ENCODE data around the gene OR2W3.

OR2W3 gene

DNA sequence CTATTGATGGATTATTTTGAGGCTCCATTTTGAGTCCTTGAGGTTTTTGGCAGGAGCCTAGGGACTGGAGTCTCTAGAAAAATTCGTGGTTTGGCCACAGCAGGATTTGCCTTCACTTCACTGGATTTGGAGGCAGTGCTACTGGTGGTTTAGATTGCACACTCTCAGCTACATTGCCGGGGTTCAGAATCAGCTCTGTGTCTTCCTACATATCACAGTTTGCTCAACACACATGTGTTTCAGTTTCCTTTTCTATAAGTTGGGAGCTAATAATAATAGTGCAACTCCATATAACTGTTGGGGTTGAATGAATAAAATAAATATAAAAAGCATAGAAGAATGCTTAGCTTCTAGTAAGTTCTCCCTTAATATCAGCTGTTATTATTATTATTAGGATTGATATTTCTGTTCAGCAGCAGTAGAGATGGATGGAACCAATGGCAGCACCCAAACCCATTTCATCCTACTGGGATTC is at the start of gene OR2W3:
TSS of gene OR2W3 (plus strand) at position 425 of the 475 bp plus-strand sequence. CDS start at position 425, 0 bp downstream.
- in situ Hi-C loops (cut with HindIII; ENCODE audit: low pct_unique_long_range_greater_than_20kb, low sequenced_read_pairs) = no loop called here
- DNase-seq (ENCODE audit: low read depth in 1 of 2, low spot score in 1 of 2) = no peak
- no peak for TF ChIP-seq JUND (IDR thresholded peaks at IDR 0.05; ENCODE audit: low read depth)

DNA sequence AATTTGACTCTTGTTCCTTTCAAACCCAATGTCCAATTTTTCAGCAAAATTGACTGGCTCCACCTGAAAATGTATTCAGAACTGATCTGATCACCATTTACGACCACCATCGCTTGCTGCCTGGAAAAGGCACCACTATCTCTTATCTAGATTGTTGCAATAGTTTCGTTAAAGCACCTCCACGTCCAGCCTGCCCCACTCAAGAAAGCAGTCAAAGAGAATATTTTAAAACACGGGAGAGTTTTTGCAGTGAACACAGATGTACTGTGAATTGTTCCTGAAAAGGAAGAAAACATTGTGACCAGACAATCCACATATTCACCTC is 49.7 kb upstream of the OR2W3 start:
- TF ChIP-seq JUND (IDR thresholded peaks at IDR 0.05; ENCODE audit: low read depth) = no peak
- in situ Hi-C loops (cut with HindIII; ENCODE audit: low pct_unique_long_range_greater_than_20kb, low sequenced_read_pairs) = no loop called here
- DNase-seq (ENCODE audit: low read depth in 1 of 2, low spot score in 1 of 2) = no peak

DNA sequence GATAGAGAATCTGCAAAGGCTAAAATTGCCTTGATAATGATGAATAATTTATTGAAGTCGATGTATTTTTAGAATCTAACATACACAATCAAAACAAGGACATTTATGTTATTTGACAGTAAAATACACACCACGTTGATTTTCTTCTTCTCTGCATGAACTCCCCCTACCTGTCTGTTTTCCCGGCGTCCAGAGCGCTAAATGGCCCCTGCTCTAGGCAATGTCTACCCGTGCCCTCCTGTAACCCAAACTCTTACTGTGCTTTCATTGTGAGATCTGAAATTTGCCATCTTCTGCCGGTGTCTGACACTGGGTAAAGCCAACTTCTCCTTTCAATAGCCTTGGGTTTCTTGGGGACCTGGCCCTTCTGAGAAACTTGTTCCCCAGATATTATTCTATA is 47.0 kb upstream of the OR2W3 start:
- DNase-seq (ENCODE audit: low read depth in 1 of 2, low spot score in 1 of 2) = no peak
- in situ Hi-C loops (cut with HindIII; ENCODE audit: low pct_unique_long_range_greater_than_20kb, low sequenced_read_pairs) = no loop called here
- no peak for TF ChIP-seq JUND (IDR thresholded peaks at IDR 0.05; ENCODE audit: low read depth)

DNA sequence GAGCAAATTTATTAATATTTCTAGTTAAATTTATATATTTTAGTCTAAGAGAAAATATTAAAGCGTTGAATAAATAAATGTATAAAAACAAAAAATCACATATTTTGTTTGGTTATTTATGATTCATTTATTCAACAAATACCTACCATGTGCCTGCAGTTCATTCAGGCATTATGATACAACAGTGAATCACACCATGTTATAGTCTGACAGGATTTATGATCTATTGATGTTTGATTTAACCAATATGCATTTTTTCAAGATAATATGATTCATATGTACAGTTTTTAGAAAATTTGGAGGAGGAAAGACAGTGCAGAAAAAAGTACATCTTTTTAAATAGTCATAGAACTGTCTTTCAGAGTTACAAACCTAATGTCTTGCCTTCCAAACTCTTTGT is 45.8 kb upstream of the OR2W3 start:
- no peak for TF ChIP-seq JUND (IDR thresholded peaks at IDR 0.05; ENCODE audit: low read depth)
- DNase-seq (ENCODE audit: low read depth in 1 of 2, low spot score in 1 of 2) = no peak
- in situ Hi-C loops (cut with HindIII; ENCODE audit: low pct_unique_long_range_greater_than_20kb, low sequenced_read_pairs) = no loop called here

DNA sequence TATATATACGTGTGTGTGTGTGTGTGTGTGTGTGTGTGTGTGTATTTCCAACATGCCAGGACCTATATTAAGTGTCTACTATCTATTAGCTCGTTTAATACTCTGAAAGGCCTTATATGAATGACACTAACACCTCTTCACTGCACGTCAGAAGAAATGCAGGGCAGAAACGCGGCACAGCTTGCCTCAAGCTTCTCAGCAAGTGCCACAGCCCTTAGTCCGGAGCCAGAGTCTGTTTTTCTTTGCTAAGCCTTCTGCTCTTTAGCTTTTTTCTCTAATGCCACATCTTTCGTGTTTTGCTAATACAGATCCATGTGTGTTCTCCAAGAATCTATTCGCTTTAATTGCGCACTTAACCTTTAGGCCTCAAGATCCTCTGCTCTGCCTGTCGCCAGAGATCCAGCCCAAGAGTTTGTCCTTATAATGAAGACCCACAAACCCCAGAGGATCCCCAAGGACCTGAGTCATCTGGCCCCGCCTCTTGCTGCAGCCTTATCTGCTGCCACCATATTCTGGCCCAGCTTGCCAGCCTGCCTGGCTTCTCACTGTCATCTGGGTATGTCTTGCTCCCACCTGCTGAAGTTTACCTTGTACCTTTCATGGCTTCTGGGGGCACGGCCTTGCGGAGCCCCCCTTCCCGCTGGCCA is 40.4 kb upstream of the OR2W3 start:
- TF ChIP-seq JUND (IDR thresholded peaks at IDR 0.05; ENCODE audit: low read depth) = no peak
- in situ Hi-C loops (cut with HindIII; ENCODE audit: low pct_unique_long_range_greater_than_20kb, low sequenced_read_pairs) = no loop called here
- DNase-seq (ENCODE audit: low read depth in 1 of 2, low spot score in 1 of 2) = no peak

DNA sequence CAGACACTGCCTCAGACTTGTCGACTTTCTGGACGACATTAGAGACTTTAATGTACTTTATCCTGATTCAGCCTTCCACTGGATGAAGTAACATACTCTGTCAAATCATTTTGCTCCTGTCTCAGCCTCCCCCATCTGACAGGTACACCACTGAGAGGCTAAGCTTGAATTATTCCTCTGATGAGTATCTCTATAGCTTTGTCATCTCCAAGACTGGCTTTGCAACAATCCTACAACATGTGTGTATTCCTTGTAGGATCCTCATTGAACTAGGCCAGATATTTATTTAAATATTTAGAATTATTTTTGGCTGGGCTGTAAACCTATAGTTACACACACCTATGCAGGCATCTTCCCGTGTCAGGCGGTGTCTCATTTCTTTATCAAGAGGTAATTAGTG is 39.5 kb upstream of the OR2W3 start:
- in situ Hi-C loops (cut with HindIII; ENCODE audit: low pct_unique_long_range_greater_than_20kb, low sequenced_read_pairs) = no loop called here
- no peak for DNase-seq (ENCODE audit: low read depth in 1 of 2, low spot score in 1 of 2)
- no peak for TF ChIP-seq JUND (IDR thresholded peaks at IDR 0.05; ENCODE audit: low read depth)

DNA sequence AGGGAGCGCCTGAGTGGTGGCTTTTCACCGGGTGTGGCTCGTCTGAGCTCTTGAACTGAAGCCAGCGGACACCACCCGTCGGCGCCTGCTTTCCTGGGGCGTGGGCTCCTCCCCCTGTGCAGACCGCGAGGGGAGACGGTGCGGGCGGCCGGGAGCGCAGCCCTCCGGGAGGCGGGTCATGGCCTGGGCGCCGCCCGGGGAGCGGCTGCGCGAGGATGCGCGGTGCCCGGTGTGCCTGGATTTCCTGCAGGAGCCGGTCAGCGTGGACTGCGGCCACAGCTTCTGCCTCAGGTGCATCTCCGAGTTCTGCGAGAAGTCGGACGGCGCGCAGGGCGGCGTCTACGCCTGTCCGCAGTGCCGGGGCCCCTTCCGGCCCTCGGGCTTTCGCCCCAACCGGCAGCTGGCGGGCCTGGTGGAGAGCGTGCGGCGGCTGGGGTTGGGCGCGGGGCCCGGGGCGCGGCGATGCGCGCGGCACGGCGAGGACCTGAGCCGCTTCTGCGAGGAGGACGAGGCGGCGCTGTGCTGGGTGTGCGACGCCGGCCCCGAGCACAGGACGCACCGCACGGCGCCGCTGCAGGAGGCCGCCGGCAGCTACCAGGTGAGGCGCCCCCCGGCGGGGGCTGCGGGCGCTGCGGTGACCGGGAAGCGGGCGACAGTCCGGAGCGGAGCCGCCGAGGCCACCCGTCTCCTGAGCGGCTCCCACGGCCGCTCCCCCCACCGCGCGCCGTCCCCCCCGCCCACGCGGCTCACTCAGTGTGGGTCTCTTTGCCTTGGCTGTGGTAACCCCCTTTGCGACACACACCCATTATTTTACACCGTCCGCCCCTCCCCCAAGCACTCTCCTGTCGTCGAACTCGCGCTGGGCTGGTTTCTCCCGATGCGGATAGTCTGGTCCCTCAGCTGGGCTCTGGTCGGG is 38.1 kb upstream of the OR2W3 start, which contains the start of gene TRIM58:
TSS of gene TRIM58 (plus strand) at position 119 of the 916 bp plus-strand sequence. CDS start at position 179, 60 bp downstream.
- TF ChIP-seq JUND (IDR thresholded peaks at IDR 0.05; ENCODE audit: low read depth) = no peak
- in situ Hi-C loops (cut with HindIII; ENCODE audit: low pct_unique_long_range_greater_than_20kb, low sequenced_read_pairs) = no loop called here
- DNase-seq (ENCODE audit: low read depth in 1 of 2, low spot score in 1 of 2) = peak; percentile 57 to 69

DNA sequence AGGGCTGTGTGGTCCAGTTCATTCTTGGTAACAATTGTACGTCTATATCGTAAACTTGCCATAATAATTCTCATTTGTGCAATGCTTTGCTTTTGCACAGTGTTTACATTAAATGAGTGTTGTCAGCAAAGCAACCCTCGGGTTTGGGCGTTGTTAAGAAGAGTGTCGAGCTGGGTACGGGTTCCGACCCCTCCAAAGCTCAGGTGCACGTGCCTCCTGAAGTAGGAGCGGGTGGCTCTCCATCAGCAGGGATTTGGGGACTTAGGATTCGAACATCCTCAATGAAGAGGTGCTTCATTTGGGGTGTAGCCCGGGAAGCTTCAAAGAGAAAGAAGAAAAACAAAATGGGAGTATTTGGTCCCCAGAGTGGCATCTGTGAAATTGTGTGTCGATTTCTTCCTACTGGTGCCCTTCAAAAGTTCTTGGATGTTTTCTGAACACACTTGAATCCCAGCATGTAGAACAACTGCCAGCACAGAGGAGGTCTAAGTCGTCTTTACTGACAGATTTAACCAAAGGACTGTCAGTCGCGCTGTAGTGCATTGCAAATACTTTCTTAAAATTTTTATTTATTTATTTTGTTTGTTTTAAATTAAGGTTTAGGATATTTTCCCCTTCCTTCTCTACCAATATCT is 37.3 kb upstream of the OR2W3 start:
- TF ChIP-seq JUND (IDR thresholded peaks at IDR 0.05; ENCODE audit: low read depth) = no peak
- in situ Hi-C loops (cut with HindIII; ENCODE audit: low pct_unique_long_range_greater_than_20kb, low sequenced_read_pairs) = no loop called here

DNA sequence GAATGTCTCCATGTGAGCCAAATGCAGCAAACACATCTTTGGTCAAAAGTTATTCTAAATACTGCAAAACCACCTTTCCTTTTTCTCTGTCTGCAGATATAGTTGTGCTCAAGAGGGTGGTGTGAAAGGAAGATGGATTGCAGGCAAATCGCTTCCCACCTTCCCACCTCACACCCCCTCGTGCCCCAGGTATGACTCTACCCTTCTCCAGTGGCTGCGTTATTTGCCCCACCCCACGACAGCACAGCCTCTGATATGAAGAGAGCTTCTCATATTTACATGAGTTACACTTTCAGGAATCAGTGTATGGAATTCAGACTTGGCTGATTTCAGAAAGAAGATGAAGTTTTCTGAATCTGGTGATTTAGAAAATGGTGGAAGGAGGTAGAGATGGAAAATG is 32.6 kb upstream of the OR2W3 start:
- no peak for TF ChIP-seq JUND (IDR thresholded peaks at IDR 0.05; ENCODE audit: low read depth)

More for the DNA sequence above, 37.3 kb upstream of the OR2W3 start:
- peak in 1 of 2 experiments; percentile 9 for DNase-seq (ENCODE audit: low read depth in 1 of 2, low spot score in 1 of 2)

DNA sequence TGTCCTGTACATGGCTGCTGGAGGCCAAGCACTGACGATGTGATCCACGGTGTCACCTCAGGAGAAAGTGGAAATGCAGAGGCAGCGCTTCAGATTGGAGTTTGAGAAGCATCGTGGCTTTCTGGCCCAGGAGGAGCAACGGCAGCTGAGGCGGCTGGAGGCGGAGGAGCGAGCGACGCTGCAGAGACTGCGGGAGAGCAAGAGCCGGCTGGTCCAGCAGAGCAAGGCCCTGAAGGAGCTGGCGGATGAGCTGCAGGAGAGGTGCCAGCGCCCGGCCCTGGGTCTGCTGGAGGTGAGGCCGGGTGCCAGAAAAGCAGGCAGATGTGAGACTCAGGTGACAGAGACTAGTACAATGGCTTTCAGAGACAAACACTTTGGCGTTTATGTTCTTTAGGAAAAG is 30.7 kb upstream of the OR2W3 start:
- no peak for TF ChIP-seq JUND (IDR thresholded peaks at IDR 0.05; ENCODE audit: low read depth)
- in situ Hi-C loops (cut with HindIII; ENCODE audit: low pct_unique_long_range_greater_than_20kb, low sequenced_read_pairs) = no loop called here
- DNase-seq (ENCODE audit: low read depth in 1 of 2, low spot score in 1 of 2) = no peak

More for the DNA sequence above, 32.6 kb upstream of the OR2W3 start:
- no peak for DNase-seq (ENCODE audit: low read depth in 1 of 2, low spot score in 1 of 2)
- in situ Hi-C loops (cut with HindIII; ENCODE audit: low pct_unique_long_range_greater_than_20kb, low sequenced_read_pairs) = no loop called here

DNA sequence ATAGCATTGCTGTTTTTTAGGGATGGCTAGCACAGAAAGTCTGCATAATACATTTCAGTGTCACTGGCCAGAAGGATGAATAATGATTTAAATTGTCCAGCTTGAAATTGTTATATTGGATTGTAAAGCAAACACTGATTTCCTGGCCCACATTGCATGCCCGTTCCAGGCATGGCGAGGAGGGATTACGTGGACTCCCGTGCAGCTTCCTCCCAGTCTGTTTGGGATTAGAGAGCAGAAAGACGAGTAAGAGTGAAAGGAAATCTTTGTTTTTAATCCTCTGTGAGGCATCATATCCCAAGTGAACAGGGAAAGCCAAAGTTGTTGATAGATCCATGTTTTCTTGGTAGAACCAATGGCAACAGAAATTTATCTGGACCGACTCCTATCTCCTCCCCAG is 30.0 kb upstream of the OR2W3 start:
- TF ChIP-seq JUND (IDR thresholded peaks at IDR 0.05; ENCODE audit: low read depth) = no peak
- no peak for DNase-seq (ENCODE audit: low read depth in 1 of 2, low spot score in 1 of 2)

DNA sequence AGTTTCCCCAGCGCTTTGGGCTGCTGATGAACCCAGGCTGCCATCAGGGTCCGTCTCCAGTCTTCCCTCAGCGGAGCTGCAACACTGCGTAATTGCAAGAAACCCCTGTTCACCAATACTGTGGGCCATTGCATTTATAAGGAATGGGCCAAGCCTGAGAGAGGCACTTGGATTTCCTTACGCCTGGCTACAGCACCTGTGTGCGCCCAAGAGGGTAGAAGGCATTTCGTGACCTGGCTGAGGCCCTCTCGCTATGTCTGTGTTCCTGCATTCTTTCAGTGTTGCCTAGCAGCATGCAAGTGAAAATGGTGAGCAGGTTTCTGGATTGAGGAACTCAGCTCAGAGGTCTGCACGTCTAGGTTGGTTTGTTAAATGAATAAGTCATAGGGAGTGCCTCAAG is 12.0 kb upstream of the OR2W3 start:
- DNase-seq (ENCODE audit: low read depth in 1 of 2, low spot score in 1 of 2) = peak in 1 of 2 experiments; percentile 24
- in situ Hi-C loops (cut with HindIII; ENCODE audit: low pct_unique_long_range_greater_than_20kb, low sequenced_read_pairs) = no loop called here
- TF ChIP-seq JUND (IDR thresholded peaks at IDR 0.05; ENCODE audit: low read depth) = no peak

More for the DNA sequence above, 30.0 kb upstream of the OR2W3 start:
- in situ Hi-C loops (cut with HindIII; ENCODE audit: low pct_unique_long_range_greater_than_20kb, low sequenced_read_pairs) = no loop called here
